Activated CD8-positive, alpha-beta memory T cell treated with anti-CD3 and anti-CD28 coated beads, Interleukin-2, amount 50 U/mL, for 48 hours (primary cell): ENCODE measurements around the gene MORF4L2.

Source experiments
- DNase-seq: peaks from one replicate; pipeline ENCODE4 v3.0.0-alpha.2; 2020

MORF4L2 gene

GRCh38 chrX:103686199-103687072 lies at the start of gene MORF4L2:
TSS of gene MORF4L2 (minus strand) at chrX:103686699. CDS start at chrX:103677027, 9,672 bp downstream.
- peak; percentile 81 for DNase-seq

GRCh38 chrX:103734125-103734760 lies 47.7 kb upstream of the MORF4L2 start:
- DNase-seq, result no peak

- no peak for DNase-seq
Measured at GRCh38 chrX:103733017-103733416, 46.5 kb upstream of the MORF4L2 start.

- DNase-seq, result no peak
Measured at GRCh38 chrX:103730796-103731493, 44.4 kb upstream of the MORF4L2 start.

GRCh38 chrX:103730147-103730795 lies 43.8 kb upstream of the MORF4L2 start:
- DNase-seq, result no peak

- DNase-seq, result no peak
Measured at GRCh38 chrX:103729015-103729414, 42.5 kb upstream of the MORF4L2 start.

GRCh38 chrX:103727115-103727514 lies 40.6 kb upstream of the MORF4L2 start:
- no peak for DNase-seq

- DNase-seq, result no peak
Measured at GRCh38 chrX:103726477-103726876, 40.0 kb upstream of the MORF4L2 start.

GRCh38 chrX:103722505-103722904 lies 36.0 kb upstream of the MORF4L2 start:
- DNase-seq, result no peak

GRCh38 chrX:103718120-103718519 lies 31.6 kb upstream of the MORF4L2 start:
- no peak for DNase-seq

- no peak for DNase-seq
Measured at GRCh38 chrX:103716962-103717361, 30.5 kb upstream of the MORF4L2 start.

- no peak for DNase-seq
Measured at GRCh38 chrX:103710609-103711008, 24.1 kb upstream of the MORF4L2 start, which contains the start of gene TMEM31. TSS of gene TMEM31 (plus strand) at chrX:103710909. CDS start at chrX:103712259, 1,350 bp downstream.

GRCh38 chrX:103704863-103705262 lies 18.4 kb upstream of the MORF4L2 start:
- no peak for DNase-seq

- DNase-seq, result no peak
Measured at GRCh38 chrX:103699243-103699642, 12.7 kb upstream of the MORF4L2 start.

- DNase-seq, result no peak
Measured at GRCh38 chrX:103697687-103698086, 11.2 kb upstream of the MORF4L2 start.

- DNase-seq, result no peak
Measured at GRCh38 chrX:103691059-103691458, 4.6 kb upstream of the MORF4L2 start.

- DNase-seq, result no peak
Measured at GRCh38 chrX:103688946-103689345, 2.4 kb upstream of the MORF4L2 start.

- DNase-seq, result peak; percentile 58
Measured at GRCh38 chrX:103687696-103688201, 1.2 kb upstream of the MORF4L2 start.

GRCh38 chrX:103687073-103687695 lies 685 bp upstream of the MORF4L2 start:
- peak; percentile 86 for DNase-seq

GRCh38 chrX:103685396-103685795 lies 1.1 kb downstream of the MORF4L2 start:
- DNase-seq, result no peak

- no peak for DNase-seq
Measured at GRCh38 chrX:103681443-103681842, 5.1 kb downstream of the MORF4L2 start.
